ENCODE data around the gene XRCC4.

GRCh38 chr5:83230511-83230910, 153.2 kb downstream of the XRCC4 start:
- no peak for TF ChIP-seq MYC (IDR thresholded peaks at IDR 0.05; ENCODE audit: low read depth, low read length)
- TF ChIP-seq, protein P1, sequence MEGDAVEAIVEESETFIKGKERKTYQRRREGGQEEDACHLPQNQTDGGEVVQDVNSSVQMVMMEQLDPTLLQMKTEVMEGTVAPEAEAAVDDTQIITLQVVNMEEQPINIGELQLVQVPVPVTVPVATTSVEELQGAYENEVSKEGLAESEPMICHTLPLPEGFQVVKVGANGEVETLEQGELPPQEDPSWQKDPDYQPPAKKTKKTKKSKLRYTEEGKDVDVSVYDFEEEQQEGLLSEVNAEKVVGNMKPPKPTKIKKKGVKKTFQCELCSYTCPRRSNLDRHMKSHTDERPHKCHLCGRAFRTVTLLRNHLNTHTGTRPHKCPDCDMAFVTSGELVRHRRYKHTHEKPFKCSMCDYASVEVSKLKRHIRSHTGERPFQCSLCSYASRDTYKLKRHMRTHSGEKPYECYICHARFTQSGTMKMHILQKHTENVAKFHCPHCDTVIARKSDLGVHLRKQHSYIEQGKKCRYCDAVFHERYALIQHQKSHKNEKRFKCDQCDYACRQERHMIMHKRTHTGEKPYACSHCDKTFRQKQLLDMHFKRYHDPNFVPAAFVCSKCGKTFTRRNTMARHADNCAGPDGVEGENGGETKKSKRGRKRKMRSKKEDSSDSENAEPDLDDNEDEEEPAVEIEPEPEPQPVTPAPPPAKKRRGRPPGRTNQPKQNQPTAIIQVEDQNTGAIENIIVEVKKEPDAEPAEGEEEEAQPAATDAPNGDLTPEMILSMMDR (IDR thresholded peaks at IDR 0.05; ENCODE audit: low read depth, low read length) = no peak
- no peak for TF ChIP-seq POLR2A (IDR thresholded peaks at IDR 0.05; ENCODE audit: extremely low read depth, insufficient read length)
- TF ChIP-seq, protein P2, sequence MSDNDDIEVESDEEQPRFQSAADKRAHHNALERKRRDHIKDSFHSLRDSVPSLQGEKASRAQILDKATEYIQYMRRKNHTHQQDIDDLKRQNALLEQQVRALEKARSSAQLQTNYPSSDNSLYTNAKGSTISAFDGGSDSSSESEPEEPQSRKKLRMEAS (IDR thresholded peaks at IDR 0.05; ENCODE audit: low read depth, low read length) = no peak

Measured in NB4 (cell line).